Skin epidermis (tissue), 12 donors: ENCODE measurements around the gene SUV39H2.
"Not testable (repeated sequence)": the region's sequence is repeated elsewhere in the genome, so short reads cannot be mapped to it uniquely, and the experiment has no call there.

Experiments
- H3K27ac ChIP-seq, 21 experiments: fragments of 200-600 bp; sonication (generic) in 11 of 21; one replicate each; pipeline ENCODE4 v1.5.0; 2020; ENCODE audit warnings: mild to moderate bottlenecking in 3 of 21, inconsistent platforms in 2 of 21, moderate library complexity in 2 of 21
- H3K4me3 ChIP-seq, 7 experiments: fragments of 200-600 bp; sonication (generic) in 2 of 7; one replicate each; pipeline ENCODE4 v1.5.0; 2020; ENCODE audit warnings: inconsistent platforms in 2 of 7, mild to moderate bottlenecking in 2 of 7, moderate library complexity in 1 of 7

The SUV39H2 gene, protein sequence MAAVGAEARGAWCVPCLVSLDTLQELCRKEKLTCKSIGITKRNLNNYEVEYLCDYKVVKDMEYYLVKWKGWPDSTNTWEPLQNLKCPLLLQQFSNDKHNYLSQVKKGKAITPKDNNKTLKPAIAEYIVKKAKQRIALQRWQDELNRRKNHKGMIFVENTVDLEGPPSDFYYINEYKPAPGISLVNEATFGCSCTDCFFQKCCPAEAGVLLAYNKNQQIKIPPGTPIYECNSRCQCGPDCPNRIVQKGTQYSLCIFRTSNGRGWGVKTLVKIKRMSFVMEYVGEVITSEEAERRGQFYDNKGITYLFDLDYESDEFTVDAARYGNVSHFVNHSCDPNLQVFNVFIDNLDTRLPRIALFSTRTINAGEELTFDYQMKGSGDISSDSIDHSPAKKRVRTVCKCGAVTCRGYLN

DNA sequence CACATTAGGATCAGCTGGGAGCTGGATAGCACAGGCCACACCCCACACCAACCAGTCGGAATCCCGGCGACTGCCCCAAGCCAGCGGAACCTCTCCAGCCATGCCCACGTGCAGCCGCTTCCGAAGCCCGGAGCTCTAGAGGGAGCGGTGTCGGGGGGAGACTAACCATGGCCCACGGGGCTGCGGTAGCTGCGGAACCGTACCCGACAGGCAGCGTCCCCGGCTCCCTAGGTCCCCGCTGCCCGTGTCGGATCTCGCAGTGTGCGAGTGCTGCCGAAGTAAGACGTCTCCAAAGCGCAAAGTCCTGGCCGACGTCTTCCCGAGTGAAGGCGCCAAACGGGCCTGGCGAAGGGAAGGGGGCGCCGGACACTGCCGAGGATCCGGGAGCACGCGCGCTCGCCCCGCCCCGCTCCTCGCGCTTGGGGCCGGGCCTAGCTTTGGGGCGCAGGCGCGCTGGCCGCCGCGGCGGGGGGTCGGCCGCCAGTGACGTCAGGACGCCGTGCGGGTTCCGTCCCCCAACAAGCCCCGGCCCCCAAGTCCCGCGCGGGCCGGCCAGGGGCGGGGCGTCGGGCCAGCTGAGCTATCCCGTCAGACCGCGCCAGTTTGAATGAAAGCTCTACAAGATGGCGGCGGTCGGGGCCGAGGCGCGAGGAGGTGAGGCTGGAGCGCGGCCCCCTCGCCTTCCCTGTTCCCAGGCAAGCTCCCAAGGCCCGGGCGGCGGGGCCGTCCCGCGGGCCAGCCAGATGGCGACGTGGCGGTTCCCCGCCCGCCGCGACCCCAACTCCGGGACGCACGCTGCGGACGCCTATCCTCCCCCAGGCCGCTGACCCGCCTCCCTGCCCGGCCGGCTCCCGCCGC, at the start of gene SUV39H2:
Gene SUV39H2 (plus strand): TSS at position 601 of the 858 bp plus-strand sequence. CDS start 23 bp downstream, at position 624.
- Histone ChIP-seq H3K4me3 (peak within 1 kb of the TSS; percentile 61 to 99 (median 94)), H3K27ac (peak within 1 kb of the TSS; percentile 82 to 96 (median 90))

DNA sequence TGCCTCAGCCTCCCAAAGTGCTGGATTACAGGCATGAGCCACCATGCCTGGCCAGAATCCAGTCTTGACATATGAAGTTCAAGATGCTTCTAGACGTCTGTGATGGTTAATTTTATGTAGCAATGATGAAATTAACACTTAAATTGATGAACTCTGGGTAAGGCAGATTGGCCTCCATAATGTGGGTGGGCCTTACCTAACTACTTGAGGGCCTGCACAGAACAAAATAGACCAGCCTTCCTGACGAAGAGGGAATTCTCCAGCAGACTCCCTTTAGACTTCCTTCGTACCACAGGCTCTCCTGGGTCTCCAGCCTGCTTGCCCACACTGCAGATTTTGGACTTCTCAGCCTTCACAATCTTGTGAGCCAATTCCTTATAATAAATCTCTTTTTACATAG, 45.6 kb upstream of the SUV39H2 start:
- H3K27ac ChIP-seq, result no peak overlapping the region
- H3K4me3 ChIP-seq, result no peak overlapping the region

DNA sequence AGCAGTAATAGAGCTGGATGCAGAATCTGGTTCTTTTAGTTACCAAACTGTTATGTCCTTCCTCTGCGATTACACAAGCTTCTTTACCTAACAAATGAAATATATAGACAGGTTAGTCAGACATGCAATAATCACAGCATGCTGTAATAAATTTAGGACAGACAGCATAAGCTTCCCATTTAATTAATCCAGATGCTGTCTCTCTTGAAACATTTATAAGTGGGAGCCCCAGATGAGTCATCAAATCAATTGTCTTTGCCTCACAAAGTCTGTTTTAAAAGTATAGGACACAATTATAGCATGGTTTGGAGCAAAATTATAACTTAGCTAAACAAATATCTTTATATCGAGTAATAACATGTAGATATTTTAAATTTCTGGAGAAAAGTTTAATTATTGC, 42.5 kb upstream of the SUV39H2 start:
- Histone ChIP-seq H3K27ac (peak overlapping the region in 5 of 21 experiments; percentile 86 to 94 (median 90)), H3K4me3 (no peak overlapping the region)

DNA sequence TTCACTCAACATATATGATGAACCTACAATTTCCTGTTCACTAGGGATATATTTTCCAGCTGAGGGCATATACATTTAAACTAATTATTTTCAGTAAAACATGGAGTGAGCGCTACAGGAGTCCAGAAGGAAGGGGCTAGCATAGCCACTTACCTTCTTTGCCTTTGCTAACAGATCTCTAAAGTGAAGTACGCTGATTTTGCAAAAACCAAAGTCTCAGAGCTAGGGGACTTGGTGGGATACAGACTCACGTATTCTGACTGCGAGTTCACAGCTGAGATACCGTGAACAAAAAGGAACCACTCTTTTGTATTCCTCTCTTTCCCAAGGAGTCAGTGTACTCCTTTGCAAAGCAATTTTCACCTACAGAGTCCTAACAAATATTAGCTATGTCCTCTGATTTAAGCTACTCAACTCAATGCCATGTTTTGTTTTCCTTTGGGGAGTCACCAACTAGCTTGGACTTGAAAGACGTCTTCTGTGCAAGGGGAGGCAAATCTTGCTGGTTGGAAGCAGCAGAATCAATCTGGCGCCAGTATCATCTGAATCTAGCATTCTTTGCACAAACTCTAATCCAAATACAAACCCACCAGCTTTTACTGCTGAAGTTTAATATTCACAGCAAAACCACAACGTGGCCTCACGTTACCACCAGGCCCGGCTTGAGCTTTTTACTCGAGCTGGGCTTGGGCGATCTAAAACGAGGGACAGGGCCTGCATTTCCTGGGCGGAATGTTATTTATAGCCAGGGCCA, 41.5 kb upstream of the SUV39H2 start:
- Histone ChIP-seq H3K4me3 (peak overlapping the region; percentile 93 to 100 (median 96)), H3K27ac (peak overlapping the region; percentile 42 to 98 (median 94))

DNA sequence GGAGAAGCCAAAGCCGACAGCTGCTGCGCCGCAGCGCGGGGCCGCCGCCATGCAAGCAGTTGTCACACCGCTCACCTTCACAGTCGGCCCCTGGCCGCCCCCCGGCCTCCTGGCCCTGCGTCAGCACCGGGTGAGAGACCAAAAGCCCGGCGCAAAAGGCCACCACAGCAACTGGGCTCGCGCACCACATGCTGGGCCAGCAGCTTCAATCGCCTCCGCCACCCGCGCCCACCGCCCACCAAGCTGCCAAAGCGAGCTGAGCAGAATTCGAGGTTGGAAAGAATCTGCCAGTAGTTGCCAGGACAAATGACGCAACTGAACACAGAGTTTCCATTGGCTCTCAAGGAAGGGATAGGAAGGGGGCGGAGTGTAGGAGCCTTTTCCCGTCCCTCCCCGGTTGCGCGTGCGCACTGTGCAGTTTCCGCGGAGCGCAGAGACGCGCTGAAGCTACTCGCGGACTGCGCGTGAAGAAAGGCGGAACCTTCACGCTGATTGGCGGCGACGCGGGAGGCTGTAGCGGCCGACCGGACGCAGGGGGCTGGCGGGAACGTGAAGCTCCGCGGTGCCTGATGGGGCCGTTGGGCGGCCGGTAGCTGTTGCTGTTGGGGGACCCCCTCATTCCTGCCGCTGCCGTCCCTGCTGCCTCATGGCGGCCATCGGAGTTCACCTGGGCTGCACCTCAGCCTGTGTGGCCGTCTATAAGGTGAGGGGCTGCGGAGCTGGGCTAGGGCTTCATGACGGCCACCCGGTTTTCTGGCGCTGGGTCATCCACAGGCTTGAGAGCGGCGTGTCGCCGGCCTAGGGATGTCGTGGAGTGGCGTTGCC, 40.7 kb upstream of the SUV39H2 start, which contains the start of the genes CDNF, HSPA14 and MSANTD7:
Gene CDNF (minus strand): TSS at position 281 of the 825 bp plus-strand sequence. CDS start 91 bp downstream, at position 190.
Gene HSPA14 (plus strand): TSS at position 550 of the 825 bp plus-strand sequence. CDS start 97 bp downstream, at position 647.
Gene MSANTD7 (plus strand): TSS at position 550 of the 825 bp plus-strand sequence. CDS start 3,979 bp downstream, outside the sequence.
- H3K4me3 ChIP-seq, result peak within 1 kb of the TSS; percentile 93 to 100 (median 96)
- peak within 1 kb of the TSS; percentile 86 to 99 (median 94) for H3K27ac ChIP-seq

DNA sequence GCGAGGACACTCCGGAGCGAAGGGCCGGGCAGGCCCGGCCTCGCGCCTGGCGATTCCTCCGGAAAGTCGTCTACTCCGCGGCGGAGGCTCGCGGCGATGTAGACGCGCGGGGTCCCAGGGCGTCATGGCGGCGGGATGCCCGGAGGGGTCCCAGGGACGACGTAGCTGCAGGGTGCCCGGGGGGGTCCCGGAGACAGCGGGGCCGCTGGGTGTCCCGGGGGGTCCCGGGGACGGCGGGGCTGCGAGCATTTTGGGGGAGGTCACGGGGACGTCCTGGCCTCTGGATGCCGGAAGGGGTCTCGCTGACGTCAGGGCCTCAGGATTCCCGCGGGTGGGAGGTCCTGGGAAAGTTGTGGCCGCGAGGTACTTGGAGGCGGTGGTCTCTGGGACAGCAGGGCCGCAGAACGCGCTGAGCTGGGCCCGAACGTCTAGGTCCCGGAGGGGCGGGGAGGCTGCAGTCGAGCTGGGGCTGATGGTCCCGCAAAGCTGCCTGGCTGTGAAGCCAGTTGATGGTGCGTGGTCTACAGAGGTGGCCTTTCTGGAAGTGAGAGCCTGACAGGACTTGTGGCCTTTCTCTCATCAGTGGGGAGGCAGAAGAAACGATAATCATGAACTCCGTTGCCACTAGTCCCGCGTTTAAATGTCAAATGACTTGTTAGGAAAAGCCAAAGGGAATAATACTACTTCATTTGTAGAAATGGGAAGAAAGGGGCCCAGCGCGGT, 39.9 kb upstream of the SUV39H2 start:
- H3K27ac ChIP-seq, result peak overlapping the region; percentile 60 to 99 (median 93)
- H3K4me3 ChIP-seq, result peak overlapping the region; percentile 93 to 100 (median 96)

DNA sequence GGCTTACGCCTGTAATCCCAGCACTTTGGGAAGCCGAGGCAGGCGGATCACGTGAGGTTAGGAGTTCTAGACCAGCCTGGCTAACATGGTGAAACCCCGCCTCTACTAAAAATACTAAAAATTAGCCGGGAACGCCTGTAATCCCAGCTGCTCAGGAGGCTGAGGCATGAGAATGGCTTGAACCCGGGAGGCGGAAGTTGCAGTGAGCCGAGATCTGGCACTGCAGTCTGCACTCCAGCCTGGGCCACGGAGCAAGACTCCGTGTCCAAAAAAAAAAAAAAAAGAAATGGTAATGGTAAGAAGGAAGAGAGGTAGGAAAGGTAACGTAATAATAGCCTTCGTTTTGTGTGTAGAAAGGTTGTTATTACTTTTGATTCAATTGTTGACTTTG, 39.4 kb upstream of the SUV39H2 start:
- peak overlapping the region in 18 of 21 experiments; percentile 86 to 99 (median 94) for H3K27ac ChIP-seq
- H3K4me3 ChIP-seq, result peak overlapping the region; percentile 93 to 100 (median 96)

DNA sequence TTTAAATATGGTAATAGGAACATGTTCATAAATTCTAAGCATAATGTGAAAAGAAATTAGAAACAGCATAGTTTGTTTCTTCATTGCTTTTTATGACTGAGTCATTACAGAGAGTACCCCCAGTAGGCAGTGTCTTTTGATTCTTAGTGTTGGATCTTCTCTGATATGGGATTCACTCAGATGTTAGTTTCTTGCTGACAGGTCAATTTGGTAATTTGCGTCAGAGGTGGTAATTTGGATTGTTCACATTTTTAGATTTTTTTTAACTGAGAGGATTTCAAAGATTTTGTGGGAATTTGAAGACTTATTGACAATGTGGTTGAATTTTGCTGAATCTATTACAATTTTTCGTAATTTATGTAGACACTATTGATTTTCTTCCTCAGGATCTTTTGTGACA, 38.5 kb upstream of the SUV39H2 start:
- H3K4me3 ChIP-seq, result no peak overlapping the region

DNA sequence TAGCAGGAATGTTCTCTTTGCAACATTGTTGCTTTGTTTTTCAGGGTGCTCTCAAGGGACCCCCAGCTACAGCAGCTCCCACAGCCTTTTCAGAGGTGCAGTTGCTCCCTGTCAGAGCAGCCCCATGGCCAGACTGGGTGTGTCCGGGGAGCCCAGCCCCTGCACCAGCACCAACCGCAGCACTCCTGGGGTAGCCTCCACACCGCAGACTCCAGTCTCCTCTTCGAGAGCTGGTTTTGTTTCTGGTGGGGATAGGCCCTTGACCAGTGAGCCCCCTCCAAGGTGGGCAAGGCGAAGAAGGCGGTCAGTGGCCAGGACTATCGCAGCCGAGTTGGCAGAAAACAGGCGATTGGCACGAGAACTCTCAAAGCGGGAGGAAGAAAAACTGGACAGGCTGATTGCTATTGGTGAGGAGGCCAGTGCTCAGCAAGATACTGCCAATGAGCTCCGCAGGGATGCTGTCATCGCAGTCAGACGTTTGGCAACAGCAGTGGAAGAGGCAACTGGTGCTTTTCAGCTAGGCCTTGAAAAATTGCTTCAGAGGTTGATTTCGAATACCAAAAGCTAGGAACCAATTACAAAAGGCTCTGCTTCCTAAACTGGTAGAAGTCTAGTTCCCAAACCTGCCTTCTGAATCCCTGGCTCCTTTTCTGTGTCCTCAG, 35.2 kb upstream of the SUV39H2 start:
- Histone ChIP-seq H3K4me3 (no peak overlapping the region), H3K27ac (no peak overlapping the region)

More for the DNA sequence above, 38.5 kb upstream of the SUV39H2 start:
- H3K27ac ChIP-seq, result no peak overlapping the region

DNA sequence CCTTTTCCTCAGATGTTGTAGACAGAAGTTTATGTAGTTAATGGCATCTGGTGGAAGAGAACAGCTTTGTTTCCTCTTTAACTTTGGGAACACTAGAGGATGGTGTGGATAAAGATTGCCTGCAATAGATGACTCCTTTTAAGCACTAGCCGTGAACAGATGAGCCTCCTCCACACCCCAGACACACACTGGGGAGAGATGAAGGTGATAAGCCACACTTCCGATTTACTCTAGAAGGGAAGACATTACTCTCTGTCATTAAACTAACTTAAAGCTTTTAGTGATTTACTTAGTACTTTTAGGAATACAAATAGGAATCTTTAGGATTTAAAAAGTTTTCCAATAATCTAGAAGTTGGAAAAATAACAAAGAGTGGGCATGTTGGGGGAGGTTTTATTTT, 33.7 kb upstream of the SUV39H2 start:
- H3K27ac ChIP-seq, result no peak overlapping the region
- no peak overlapping the region for H3K4me3 ChIP-seq

DNA sequence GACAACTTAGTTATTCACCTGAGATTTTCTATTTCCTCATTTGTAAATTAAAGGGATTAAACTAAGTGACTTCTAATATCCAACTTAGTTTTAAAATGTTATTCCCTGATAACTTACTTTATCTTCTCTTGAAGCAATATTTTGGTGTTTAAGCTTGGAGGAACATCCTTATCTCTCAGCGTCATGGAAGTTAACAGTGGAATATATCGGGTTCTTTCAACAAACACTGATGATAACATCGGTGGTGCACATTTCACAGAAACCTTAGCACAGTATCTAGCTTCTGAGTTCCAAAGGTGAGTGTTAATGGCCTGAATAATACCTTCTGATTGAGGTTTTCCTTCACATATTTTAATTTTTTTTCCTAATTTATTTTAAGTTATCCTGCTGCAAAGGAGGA, 26.4 kb upstream of the SUV39H2 start:
- H3K27ac ChIP-seq, result no peak overlapping the region
- H3K4me3 ChIP-seq, result no peak overlapping the region

DNA sequence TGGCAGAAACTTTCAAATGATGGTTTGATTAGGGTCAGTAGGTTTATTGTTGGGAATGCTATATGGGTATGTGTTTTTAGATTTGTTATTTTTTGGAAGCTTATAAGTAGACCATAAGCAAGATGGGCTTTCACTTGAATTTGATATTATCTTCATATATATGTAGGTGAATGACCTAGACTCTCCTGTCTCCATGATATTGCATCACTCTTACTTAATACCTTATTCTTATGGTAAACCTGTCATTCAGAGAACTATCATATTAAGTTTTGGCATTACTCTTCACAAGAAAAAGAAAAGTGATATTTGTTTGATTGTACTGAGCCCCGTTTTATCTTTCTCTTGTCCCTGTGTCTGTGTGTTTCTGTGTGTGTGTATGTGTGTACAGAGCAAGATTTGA, 23.2 kb upstream of the SUV39H2 start:
- Histone ChIP-seq H3K4me3 (no peak overlapping the region), H3K27ac (no peak overlapping the region)

DNA sequence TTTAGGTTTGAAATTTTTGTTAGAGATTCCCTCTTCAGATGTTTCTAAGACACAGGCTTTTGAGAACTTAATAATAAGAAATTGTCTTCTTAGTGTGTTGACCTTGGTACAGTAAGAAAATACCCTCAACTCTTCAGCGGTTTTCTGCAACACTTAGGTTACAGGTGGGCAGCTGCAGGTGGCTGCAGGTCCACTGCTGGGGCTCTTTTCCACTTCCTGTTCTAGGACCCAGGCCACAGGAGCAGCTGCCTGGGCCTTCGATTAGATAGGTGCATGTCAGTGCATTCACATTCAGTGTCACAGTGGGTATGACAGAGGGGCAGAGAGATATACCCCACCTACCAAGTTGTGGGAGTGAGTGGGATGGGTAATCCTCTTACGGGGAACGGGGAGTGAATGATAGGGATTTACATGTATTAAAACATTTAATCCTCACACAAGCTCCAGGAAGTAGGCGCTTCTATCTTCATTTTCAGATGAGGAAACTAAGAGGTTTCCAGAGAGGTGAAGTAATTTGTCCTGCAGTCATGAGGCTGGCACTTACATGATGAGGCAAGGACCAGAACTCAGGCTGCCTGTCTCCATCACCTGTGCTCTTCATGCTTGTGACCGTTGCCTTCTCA, 20.2 kb upstream of the SUV39H2 start:
- Histone ChIP-seq H3K27ac (no peak overlapping the region), H3K4me3 (no peak overlapping the region)

DNA sequence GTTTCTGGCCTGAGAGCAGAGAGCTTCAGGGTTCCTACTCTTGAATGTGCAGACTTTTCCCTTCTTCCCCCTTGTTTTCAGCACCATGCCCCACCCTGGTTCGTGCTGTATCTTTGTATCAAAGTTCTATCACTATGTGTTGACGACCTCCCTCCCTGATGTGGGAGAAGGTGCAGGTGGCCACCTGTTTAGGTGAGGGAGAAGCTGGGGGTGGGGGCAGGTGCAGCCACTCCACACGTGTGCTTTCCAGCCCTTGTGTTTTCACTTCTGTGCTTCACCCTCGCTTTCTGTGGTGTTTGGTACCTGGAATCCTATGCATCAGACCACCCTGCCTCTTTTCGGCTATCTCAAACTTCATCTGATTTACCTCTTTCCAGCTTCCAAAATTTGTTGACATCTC, 19.6 kb upstream of the SUV39H2 start:
- no peak overlapping the region for H3K4me3 ChIP-seq
- no peak overlapping the region for H3K27ac ChIP-seq

DNA sequence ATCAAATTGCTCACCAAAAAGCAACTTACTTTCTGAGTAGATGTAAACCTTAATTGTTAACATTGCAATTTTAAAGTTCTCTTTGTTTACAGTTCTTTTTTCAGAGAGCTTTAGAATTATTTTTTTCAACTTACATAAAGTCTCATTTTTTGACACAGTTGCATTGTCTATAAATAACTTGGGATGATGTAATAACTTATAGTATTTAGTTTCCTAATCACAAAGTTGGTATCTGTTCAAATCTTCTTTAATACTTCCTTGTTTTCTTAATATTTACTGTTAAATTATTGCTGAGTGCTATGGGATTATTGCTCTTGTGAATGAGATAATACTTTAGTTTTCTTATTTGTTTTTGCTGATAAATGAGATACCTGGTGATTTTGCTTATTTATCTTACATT, 18.9 kb upstream of the SUV39H2 start:
- Histone ChIP-seq H3K27ac (no peak overlapping the region), H3K4me3 (no peak overlapping the region)

DNA sequence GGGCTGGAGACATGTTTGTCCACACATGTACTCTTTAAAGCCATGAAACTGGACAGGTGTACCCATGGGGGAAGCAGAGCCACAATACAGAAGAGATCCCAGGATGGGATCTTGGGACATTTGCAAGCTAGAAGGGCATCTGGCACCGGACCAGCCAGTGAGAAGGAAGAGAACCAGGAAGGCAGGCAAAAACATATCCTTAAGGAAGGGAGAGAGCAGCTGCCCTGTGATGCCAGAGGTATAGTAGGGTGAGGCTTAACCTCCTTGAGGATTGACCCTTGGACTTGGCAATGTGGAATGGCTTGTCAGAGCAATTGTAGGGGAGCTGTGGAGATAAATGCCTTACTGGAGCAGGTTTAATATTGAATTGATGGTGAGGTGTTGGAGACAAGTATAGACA, 17.9 kb upstream of the SUV39H2 start:
- H3K4me3 ChIP-seq, result no peak overlapping the region
- H3K27ac ChIP-seq, result no peak overlapping the region

DNA sequence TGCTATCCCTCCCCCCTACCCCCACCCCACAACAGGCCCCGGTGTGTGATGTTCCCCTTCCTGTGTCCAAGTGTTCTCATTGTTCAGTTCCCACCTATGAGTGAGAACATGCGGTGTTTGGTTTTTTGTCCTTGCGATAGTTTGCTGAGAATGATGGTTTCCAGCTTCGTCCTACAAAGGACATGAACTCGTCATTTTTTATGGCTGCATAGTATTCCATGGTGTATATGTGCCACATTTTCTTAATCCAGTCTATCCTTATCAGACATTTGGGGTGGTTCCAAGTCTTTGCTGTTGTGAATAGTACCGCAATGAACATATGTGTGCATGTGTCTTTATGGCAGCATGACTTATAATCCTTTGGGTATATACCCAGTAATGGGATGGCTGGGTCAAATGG, 14.2 kb upstream of the SUV39H2 start:
- H3K4me3 ChIP-seq, H3K27ac ChIP-seq: not testable (repeated sequence)
